Left lung (tissue), 10 donors: ENCODE measurements around the gene TMOD3. TPM values are rescaled to one million over a fixed set of nuclear protein-coding genes. Genes with fewer than 3 reads are reported as not detected.

ENCODE experiments used
- ATAC-seq: fragments of 200-7000 bp; cut with Tn5 transposase; one replicate; pipeline ENCODE4 v1.9.1; 2020; ENCODE audit warnings: moderate library complexity
- DNase-seq, 4 donors: peaks; one replicate each; pipeline ENCODE4 v3.0.0-alpha.2; 2013 to 2020
- H3K27ac ChIP-seq, 2 donors: fragments of 200-600 bp; sonication (generic) in 1 of 2; one replicate each; pipeline versions ENCODE4 v1.5.0 to v1.8.0; 2020 to 2021
- H3K27me3 ChIP-seq, 2 donors: fragments of 200-600 bp; sonication (generic) in 1 of 2; one replicate each; pipeline versions ENCODE4 v1.5.0 to v1.8.0; 2020 to 2021
- H3K36me3 ChIP-seq, 2 donors: fragments of 200-600 bp; sonication (generic) in 1 of 2; one replicate each; pipeline versions ENCODE4 v1.5.0 to v1.8.0; 2020 to 2021
- H3K4me1 ChIP-seq, 2 donors: fragments of 200-600 bp; one replicate each; pipeline ENCODE4 v1.8.0; 2021
- H3K4me3 ChIP-seq, 2 donors: fragments of 200-600 bp; sonication (generic) in 1 of 2; one replicate each; pipeline versions ENCODE4 v1.5.0 to v1.8.0; 2020 to 2021; ENCODE audit warnings: mild to moderate bottlenecking in 1 of 2
- H3K9me3 ChIP-seq, 2 donors: fragments of 200-600 bp; sonication (generic) in 1 of 2; one replicate each; pipeline versions ENCODE4 v1.5.0 to v1.8.0; 2020 to 2021
- CTCF ChIP-seq, 2 donors: fragments of 200-600 bp; sonication (generic) in 1 of 2; IDR thresholded peaks; one replicate each; pipeline versions ENCODE4 v1.5.0 to v1.8.0; 2021; ENCODE audit warnings: antibody characterized with exemption in 2 of 2
- intact Hi-C, 2 donors: fragments of 100-400 bp; cut with DNase I; formaldehyde crosslinking; loops; one replicate each; pipeline versions ENCODE4 v1.11.2 to v1.14.2; 2022
- polyA plus RNA-seq, 6 donors: library from polyadenylated mRNA; unstranded; fragments of 120-200 nt; gene quantifications; one replicate each; pipeline ENCODE4 v1.2.1, GENCODE V29; 2013; ENCODE audit not compliant: insufficient read length in 6 of 6
- total RNA-seq, 2 donors: library from RNA; stranded (reverse); fragmentation: NEBNext Ultra II Directional; extraction: Animal tissue kit (Norgen Biotek cat#: 25700); gene quantifications; one replicate each; pipeline ENCODE4 v1.2.1, GENCODE V29; 2021
- donor health status: DM: no; HTN: yes; CAD: no.
- donor health status: DM: no; HTN: no; CAD: no.

Gene TMOD3
- total and polyA plus RNA-seq, 8 donors = 68.2 to 90.8 (median 74.4) TPM

- no peak for TF ChIP-seq CTCF (IDR thresholded peaks at IDR 0.05)
- no peak for DNase-seq
- Histone ChIP-seq H3K27me3 (no peaks in the 10 kb centered on the region), H3K4me3 (no peak overlapping the region), H3K36me3 (peaks cover 5 to 48% of the 10 kb centered on the region in 2 donors), H3K4me1 (peaks cover 0 to 42% of the 10 kb centered on the region in 2 donors), H3K27ac (peak overlapping the region in 1 of 2 donors; percentile 28), H3K9me3 (no peaks in the 10 kb centered on the region)
- intact Hi-C loops = no loop called here
- ATAC-seq = no peak
These were observed 35.1 kb downstream of the TMOD3 start for GRCh38 chr15:51864408-51865056.

- Histone ChIP-seq H3K4me1 (peaks cover 0 to 42% of the 10 kb centered on the region in 2 donors), H3K27me3 (no peaks in the 10 kb centered on the region), H3K4me3 (no peak overlapping the region), H3K27ac (no peak overlapping the region), H3K9me3 (no peaks in the 10 kb centered on the region), H3K36me3 (peaks cover 5 to 56% of the 10 kb centered on the region in 2 donors)
- DNase-seq (no peak), ATAC-seq (no peak)
- intact Hi-C loops = no loop called here
- no peak for TF ChIP-seq CTCF (IDR thresholded peaks at IDR 0.05)
These were observed 35.9 kb downstream of the TMOD3 start for GRCh38 chr15:51865317-51865716.

- intact Hi-C loops = no loop called here
- DNase-seq (no peak), ATAC-seq (no peak)
- Histone ChIP-seq H3K36me3 (peaks cover 5 to 64% of the 10 kb centered on the region in 2 donors), H3K4me3 (no peak overlapping the region), H3K27ac (no peak overlapping the region), H3K9me3 (no peaks in the 10 kb centered on the region), H3K4me1 (peaks cover 0 to 34% of the 10 kb centered on the region in 2 donors), H3K27me3 (no peaks in the 10 kb centered on the region)
- TF ChIP-seq CTCF (IDR thresholded peaks at IDR 0.05) = no peak
These were observed 36.7 kb downstream of the TMOD3 start for GRCh38 chr15:51866161-51866560.

GRCh38 chr15:51866751-51867150 is 37.3 kb downstream of the TMOD3 start:
- TF ChIP-seq CTCF (IDR thresholded peaks at IDR 0.05) = no peak
- ATAC-seq (no peak), DNase-seq (no peak)
- H3K36me3 ChIP-seq = peaks cover 5 to 70% of the 10 kb centered on the region in 2 donors
- H3K27me3 ChIP-seq = no peaks in the 10 kb centered on the region
- no peak overlapping the region for H3K4me3 ChIP-seq
- no peak overlapping the region for H3K27ac ChIP-seq
- no peaks in the 10 kb centered on the region for H3K9me3 ChIP-seq
- intact Hi-C loops = no loop called here
- H3K4me1 ChIP-seq = peaks cover 0 to 28% of the 10 kb centered on the region in 2 donors

- Histone ChIP-seq H3K4me3 (no peak overlapping the region), H3K27me3 (no peaks in the 10 kb centered on the region), H3K27ac (peak overlapping the region in 1 of 2 donors; percentile 30), H3K4me1 (peaks cover 0 to 14% of the 10 kb centered on the region in 2 donors), H3K9me3 (no peaks in the 10 kb centered on the region), H3K36me3 (peaks cover 0 to 70% of the 10 kb centered on the region in 2 donors)
- no peak for TF ChIP-seq CTCF (IDR thresholded peaks at IDR 0.05)
- intact Hi-C loops = no loop called here
- ATAC-seq (no peak), DNase-seq (no peak)
These were observed 39.6 kb downstream of the TMOD3 start for GRCh38 chr15:51869060-51869421.
